Neural progenitor cell (in vitro differentiated cells): ENCODE data around the gene SAMD4B. TPM values are rescaled to one million over a fixed set of nuclear protein-coding genes. Genes with fewer than 3 reads are reported as not detected.
A peak's percentile ranks its signal among the peaks of the same experiment; 100 is the strongest.

Experiments
- DNase-seq: peaks from one replicate; pipeline ENCODE4 v3.0.0-alpha.2; 2016; ENCODE audit warnings: low spot score
- H2AFZ ChIP-seq: fragments of 200-600 bp; sonication (generic); replicated peaks from 2 replicates; pipeline ENCODE4 v1.6.1; 2016; ENCODE audit warnings: antibody characterized with exemption
- H3F3A ChIP-seq: fragments of 200-600 bp; sonication (generic); 2 replicates; pipeline ENCODE4 v1.6.1; 2016; ENCODE audit warnings: antibody characterized with exemption, low read depth
- H3K27ac ChIP-seq: fragments of 200-600 bp; sonication (generic); 2 replicates; pipeline ENCODE4 v1.5.1; 2016; ENCODE audit warnings: mild to moderate bottlenecking
- H3K27me3 ChIP-seq: fragments of 200-600 bp; sonication (generic); 2 replicates; pipeline ENCODE4 v1.6.1; 2016; ENCODE audit warnings: mild to moderate bottlenecking, moderate library complexity
- H3K36me3 ChIP-seq: fragments of 200-600 bp; sonication (generic); 2 replicates; pipeline ENCODE4 v1.5.1; 2016
- H3K4me1 ChIP-seq: fragments of 200-600 bp; sonication (generic); 2 replicates; pipeline ENCODE4 v1.6.1; 2016; ENCODE audit warnings: mixed run types
- H3K4me2 ChIP-seq: fragments of 200-600 bp; sonication (generic); 2 replicates; pipeline ENCODE4 v1.6.1; 2016
- H3K4me3 ChIP-seq: fragments of 200-600 bp; sonication (generic); 2 replicates; pipeline ENCODE4 v1.5.1; 2016
- H3K79me2 ChIP-seq: fragments of 200-600 bp; sonication (generic); 2 replicates; pipeline ENCODE4 v1.6.1; 2016; ENCODE audit warnings: low read depth
- H3K9ac ChIP-seq: fragments of 200-600 bp; sonication (generic); 2 replicates; pipeline ENCODE4 v1.6.1; 2016
- H3K9me3 ChIP-seq: fragments of 200-600 bp; sonication (generic); 2 replicates; pipeline ENCODE4 v1.5.1; 2016; ENCODE audit warnings: low read depth
- H4K20me1 ChIP-seq: fragments of 200-600 bp; sonication (generic); 2 replicates; pipeline ENCODE4 v1.6.1; 2016; ENCODE audit warnings: low read depth
- H3K27ac Mint-ChIP-seq: 3 replicates; pipeline ENCODE4 v1.8.0; 2021; ENCODE audit warnings: mixed read lengths
- H3K27me3 Mint-ChIP-seq: 2 replicates; pipeline ENCODE4 v1.8.0; 2022; ENCODE audit warnings: low read depth, mild to moderate bottlenecking, inconsistent platforms, moderate library complexity, mixed read lengths; ENCODE audit not compliant: insufficient read depth
- H3K36me3 Mint-ChIP-seq: 3 replicates; pipeline ENCODE4 v1.8.0; 2021; ENCODE audit warnings: mixed read lengths
- H3K4me1 Mint-ChIP-seq: 3 replicates; pipeline ENCODE4 v1.8.0; 2021; ENCODE audit warnings: mixed read lengths
- H3K4me3 Mint-ChIP-seq: 3 replicates; pipeline ENCODE4 v1.8.0; 2021; ENCODE audit warnings: mild to moderate bottlenecking, moderate library complexity, mixed read lengths
- H3K9me3 Mint-ChIP-seq: 3 replicates; pipeline ENCODE4 v1.8.0; 2020; ENCODE audit warnings: mixed read lengths
- EZH2 ChIP-seq: fragments of 200-600 bp; sonication (generic); IDR thresholded peaks from 2 replicates; pipeline ENCODE4 v1.6.1; 2017; ENCODE audit warnings: antibody characterized with exemption, mild to moderate bottlenecking, moderate library complexity
- EZH2phosphoT487 ChIP-seq: fragments of 200-600 bp; sonication (generic); IDR thresholded peaks from 2 replicates; pipeline ENCODE4 v1.6.1; 2017; ENCODE audit warnings: antibody characterized with exemption
- total RNA-seq: library from RNA; depleted of rRNA; stranded (reverse); fragments of >200 nt; gene quantifications from 2 replicates; pipeline ENCODE4 v1.2.3, GENCODE V29; 2015; ENCODE audit warnings: low replicate concordance
- TF ChIP-seq, protein P1 (sequence below): fragments of 200-600 bp; sonication (generic); IDR thresholded peaks from 2 replicates; pipeline ENCODE4 v1.5.1; 2017; ENCODE audit warnings: antibody characterized with exemption, mild to moderate bottlenecking

SAMD4B gene
- total RNA-seq, 1 donor from 2014 or later, result 32.8 TPM

DNA sequence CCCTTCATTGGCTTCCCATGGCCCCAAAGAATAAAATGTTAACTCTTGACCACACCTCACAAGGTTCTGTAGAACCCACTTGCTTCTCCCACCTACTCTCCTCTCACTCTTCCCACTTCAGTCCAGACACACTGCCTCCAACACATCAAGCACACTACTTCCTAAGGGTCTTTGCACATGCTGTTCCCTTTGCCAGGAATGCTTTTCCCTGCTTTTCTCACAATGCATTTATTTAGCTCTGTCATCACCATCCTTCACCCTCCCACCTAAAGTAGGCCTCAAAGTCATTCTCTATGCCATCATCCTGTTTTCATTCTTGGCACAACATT is 38.1 kb upstream of the SAMD4B start:
- Histone ChIP-seq H3F3A (peaks cover 29% of the 10 kb centered on the region), H3K36me3 (no peaks in the 10 kb centered on the region), H3K9ac (no peak overlapping the region), H4K20me1 (peaks cover 28% of the 10 kb centered on the region), H2AFZ (no peak overlapping the region), H3K4me3 (no peak overlapping the region), H3K9me3 (no peaks in the 10 kb centered on the region), H3K27ac (no peak overlapping the region), H3K27me3 (peaks cover 73% of the 10 kb centered on the region), H3K4me1 (peaks cover 12% of the 10 kb centered on the region), H3K4me2 (no peak overlapping the region), H3K79me2 (no peaks in the 10 kb centered on the region)
- TF ChIP-seq, protein P1, sequence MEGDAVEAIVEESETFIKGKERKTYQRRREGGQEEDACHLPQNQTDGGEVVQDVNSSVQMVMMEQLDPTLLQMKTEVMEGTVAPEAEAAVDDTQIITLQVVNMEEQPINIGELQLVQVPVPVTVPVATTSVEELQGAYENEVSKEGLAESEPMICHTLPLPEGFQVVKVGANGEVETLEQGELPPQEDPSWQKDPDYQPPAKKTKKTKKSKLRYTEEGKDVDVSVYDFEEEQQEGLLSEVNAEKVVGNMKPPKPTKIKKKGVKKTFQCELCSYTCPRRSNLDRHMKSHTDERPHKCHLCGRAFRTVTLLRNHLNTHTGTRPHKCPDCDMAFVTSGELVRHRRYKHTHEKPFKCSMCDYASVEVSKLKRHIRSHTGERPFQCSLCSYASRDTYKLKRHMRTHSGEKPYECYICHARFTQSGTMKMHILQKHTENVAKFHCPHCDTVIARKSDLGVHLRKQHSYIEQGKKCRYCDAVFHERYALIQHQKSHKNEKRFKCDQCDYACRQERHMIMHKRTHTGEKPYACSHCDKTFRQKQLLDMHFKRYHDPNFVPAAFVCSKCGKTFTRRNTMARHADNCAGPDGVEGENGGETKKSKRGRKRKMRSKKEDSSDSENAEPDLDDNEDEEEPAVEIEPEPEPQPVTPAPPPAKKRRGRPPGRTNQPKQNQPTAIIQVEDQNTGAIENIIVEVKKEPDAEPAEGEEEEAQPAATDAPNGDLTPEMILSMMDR, result no peak
- no peak for TF ChIP-seq EZH2
- TF ChIP-seq EZH2phosphoT487, result no peak
- no peaks in the 10 kb centered on the region for H3K9me3 Mint-ChIP-seq
- H3K36me3 Mint-ChIP-seq, result no peaks in the 10 kb centered on the region
- H3K4me3 Mint-ChIP-seq, result no peak overlapping the region
- H3K27me3 Mint-ChIP-seq, result peaks cover 26% of the 10 kb centered on the region
- no peak overlapping the region for H3K27ac Mint-ChIP-seq
- H3K4me1 Mint-ChIP-seq, result peaks cover 21% of the 10 kb centered on the region
- no peak for DNase-seq

DNA sequence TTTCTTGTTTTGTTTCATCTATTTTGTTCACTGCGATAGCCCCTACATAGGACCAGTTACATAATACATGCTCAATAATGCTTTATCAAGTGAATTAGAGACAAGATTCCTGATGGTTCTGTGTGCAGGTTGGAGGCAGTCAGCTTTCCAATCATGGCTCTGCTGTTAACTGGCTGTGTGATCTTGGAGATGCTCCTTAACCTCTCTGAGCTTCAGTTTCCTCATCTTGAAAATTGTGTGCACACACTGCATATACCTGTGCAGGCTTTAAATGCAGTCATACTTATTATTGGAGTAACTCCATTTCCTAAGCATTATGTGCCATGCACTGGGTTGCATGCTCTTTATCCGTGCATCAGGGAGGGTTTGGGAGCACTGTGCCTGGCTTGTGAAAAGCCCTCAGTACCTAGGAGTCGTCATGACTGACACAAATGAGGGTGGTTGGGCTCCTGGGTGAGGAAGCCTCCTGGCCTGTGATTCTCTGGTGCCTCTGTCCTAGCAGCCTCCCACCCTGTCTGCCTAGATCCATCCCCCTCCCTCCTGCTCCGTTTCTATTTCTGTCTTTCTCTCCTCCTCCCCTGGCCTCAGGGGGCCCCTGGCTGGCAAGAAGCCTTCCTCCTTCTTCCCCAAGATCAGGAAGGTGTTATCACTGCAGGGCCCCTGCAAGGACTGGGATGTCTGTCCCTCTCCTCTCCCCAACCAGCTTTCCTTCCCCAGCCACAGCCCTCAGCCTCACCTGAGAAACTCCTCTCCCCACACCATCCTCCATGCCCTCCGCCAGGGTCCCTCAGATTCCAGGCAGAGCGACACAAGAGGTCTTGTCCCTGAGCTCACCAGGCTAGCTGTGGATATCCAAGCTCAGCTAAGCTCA is 37.3 kb upstream of the SAMD4B start:
- Histone ChIP-seq H3K79me2 (no peaks in the 10 kb centered on the region), H4K20me1 (peaks cover 28% of the 10 kb centered on the region), H2AFZ (no peak overlapping the region), H3K27ac (no peak overlapping the region), H3K4me3 (no peak overlapping the region), H3K4me2 (peak overlapping the region; percentile 2), H3K27me3 (peaks cover 73% of the 10 kb centered on the region), H3K9me3 (no peaks in the 10 kb centered on the region), H3K36me3 (no peaks in the 10 kb centered on the region), H3K9ac (no peak overlapping the region), H3K4me1 (peaks cover 12% of the 10 kb centered on the region), H3F3A (peaks cover 29% of the 10 kb centered on the region)
- Mint-ChIP-seq H3K4me3 (no peak overlapping the region), H3K9me3 (peaks cover 2% of the 10 kb centered on the region), H3K27me3 (peaks cover 25% of the 10 kb centered on the region), H3K4me1 (peaks cover 21% of the 10 kb centered on the region), H3K27ac (no peak overlapping the region), H3K36me3 (no peaks in the 10 kb centered on the region)
- TF ChIP-seq EZH2phosphoT487, result no peak
- TF ChIP-seq EZH2, result no peak
- TF ChIP-seq, protein P1, result no peak
- no peak for DNase-seq

- H3K27me3 ChIP-seq, result peaks cover 73% of the 10 kb centered on the region
- H2AFZ ChIP-seq, result no peak overlapping the region
- H3K9ac ChIP-seq, result no peak overlapping the region
- TF ChIP-seq EZH2, result no peak
- TF ChIP-seq EZH2phosphoT487, result no peak
- TF ChIP-seq, protein P1, result no peak
- H3K9me3 ChIP-seq, result no peaks in the 10 kb centered on the region
- H3K4me2 ChIP-seq, result no peak overlapping the region
- no peaks in the 10 kb centered on the region for H3K36me3 ChIP-seq
- Mint-ChIP-seq H3K9me3 (peaks cover 2% of the 10 kb centered on the region), H3K27ac (no peak overlapping the region), H3K27me3 (peaks cover 29% of the 10 kb centered on the region), H3K4me3 (no peak overlapping the region), H3K36me3 (peaks cover 3% of the 10 kb centered on the region), H3K4me1 (peaks cover 28% of the 10 kb centered on the region)
- peaks cover 29% of the 10 kb centered on the region for H3F3A ChIP-seq
- no peak overlapping the region for H3K27ac ChIP-seq
- no peak overlapping the region for H3K4me3 ChIP-seq
- H3K4me1 ChIP-seq, result peaks cover 12% of the 10 kb centered on the region
- peaks cover 28% of the 10 kb centered on the region for H4K20me1 ChIP-seq
- DNase-seq, result no peak
- H3K79me2 ChIP-seq, result no peaks in the 10 kb centered on the region
Observed at GRCh38 chr19:39306075-39306474, 36.1 kb upstream of the SAMD4B start.
